ENCODE data around the gene ANKRD1.

- no peak for TF ChIP-seq CTCF (IDR thresholded peaks at IDR 0.05)
- no peak for TF ChIP-seq POLR2A (IDR thresholded peaks at IDR 0.05; ENCODE audit: low read depth)
These were observed 16.9 kb upstream of the ANKRD1 start for GRCh38 chr10:90937645-90938258.
